GM21515 (cell line): ENCODE measurements around the gene OSER1.
"Not testable (repeated sequence)": the region's sequence is repeated elsewhere in the genome, so short reads cannot be mapped to it uniquely, and the experiment has no call there.

Source experiments
- ATAC-seq: cut with Tn5 transposase; IDR thresholded peaks from one replicate; pipeline ENCODE4 v1.9.1; 2021; ENCODE audit not compliant: unreplicated experiment

OSER1 gene

GRCh38 chr20:44204156-44204831 is 6.3 kb downstream of the OSER1 start:
- no peak for ATAC-seq

DNA sequence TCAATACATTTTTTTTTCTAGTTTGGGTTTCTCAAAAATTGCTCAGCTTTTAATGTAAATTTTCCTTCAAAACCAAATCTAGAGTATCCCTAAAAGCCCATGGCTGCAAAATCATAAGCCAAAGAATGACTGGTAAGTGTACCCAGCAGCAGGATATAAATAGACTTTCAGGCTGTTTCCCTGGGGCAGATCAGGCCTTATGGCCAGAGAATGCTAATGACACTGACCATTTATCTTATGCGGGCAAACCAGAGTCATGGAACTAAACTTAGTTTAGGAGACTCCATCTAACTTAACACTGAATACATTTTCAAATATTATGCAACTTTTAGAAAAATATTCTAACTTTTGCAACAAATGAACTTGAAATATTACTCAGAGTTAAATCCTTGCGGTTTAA is 7.4 kb downstream of the OSER1 start:
- ATAC-seq: no peak

DNA sequence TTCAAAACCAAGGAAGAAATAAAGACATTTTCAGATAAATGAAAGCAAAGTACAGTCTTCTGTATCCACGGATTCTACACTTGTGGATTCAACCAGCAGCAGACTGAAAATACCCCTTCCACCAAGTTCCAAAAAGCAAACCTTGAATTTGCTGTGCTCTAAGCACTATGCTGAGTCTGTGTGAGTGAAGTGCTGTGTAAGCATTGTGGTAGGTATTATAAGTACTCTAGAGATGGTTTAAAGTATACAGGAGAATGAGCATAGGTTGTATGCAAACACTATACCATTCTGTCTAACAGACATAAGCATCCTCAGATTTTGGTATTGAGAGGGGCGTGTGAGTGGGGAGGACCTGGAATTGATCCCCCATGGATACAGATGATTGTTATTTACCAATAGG is 9.6 kb downstream of the OSER1 start:
- ATAC-seq: no peak

DNA sequence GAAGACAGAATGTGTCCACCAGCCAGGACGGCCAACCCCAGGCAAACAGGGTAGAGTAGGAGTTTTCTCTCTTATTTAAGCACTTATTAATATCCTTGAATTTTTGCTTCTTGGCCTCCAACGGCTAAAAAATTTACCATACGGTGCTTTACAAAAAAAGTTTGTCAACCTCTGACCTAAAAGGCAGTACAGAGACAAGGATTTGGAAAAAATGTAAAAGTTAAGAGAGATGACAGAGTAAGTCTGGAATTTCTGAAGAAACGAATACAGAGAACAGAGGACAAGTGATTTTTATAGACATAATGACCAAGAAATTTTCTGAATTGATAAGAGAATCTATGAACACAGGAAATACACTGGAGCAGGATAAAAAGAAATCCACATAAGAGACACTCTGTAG is 10.2 kb downstream of the OSER1 start:
- no peak for ATAC-seq

- no peak for ATAC-seq
Observed at GRCh38 chr20:44199877-44200276, 10.7 kb downstream of the OSER1 start.

DNA sequence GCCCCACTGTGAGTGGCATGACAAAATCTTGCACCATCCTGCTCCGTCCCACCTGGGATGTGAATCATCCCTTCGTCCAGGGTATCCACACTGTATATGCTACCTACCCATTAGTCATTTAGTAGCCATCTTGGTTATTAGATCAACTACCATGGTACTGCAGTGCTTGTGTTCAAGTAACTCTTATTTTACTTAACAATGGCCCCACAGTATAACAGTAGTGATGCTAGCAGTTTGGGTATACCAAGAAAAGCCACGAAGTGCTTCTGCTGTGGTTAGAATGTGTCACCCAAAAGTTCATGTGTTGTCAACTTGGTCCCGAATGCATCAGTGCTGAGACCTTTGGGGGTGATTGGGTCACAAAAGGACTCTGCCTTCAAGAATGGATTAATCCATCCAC is 11.7 kb downstream of the OSER1 start:
- no peak for ATAC-seq

GRCh38 chr20:44196271-44196670 is 14.3 kb downstream of the OSER1 start:
- ATAC-seq: no peak

DNA sequence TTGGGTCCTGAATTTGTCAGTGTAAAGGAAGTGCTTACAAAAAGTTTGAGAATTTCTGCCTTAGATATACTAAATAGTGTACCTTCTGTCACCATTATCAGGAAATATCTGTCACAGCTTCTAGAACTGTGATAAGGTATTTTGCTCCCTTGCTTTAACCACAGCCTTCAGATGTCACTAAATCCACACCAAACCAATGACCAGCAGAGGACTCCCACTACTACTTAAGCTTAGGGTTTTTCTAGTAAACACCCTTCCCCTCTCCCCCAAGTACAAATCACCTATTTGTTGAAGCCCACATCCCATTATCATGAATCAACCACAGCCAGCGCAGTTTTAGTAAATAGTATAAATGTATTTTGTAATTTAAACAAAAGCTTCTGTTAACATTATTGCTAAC is 15.0 kb downstream of the OSER1 start:
- no peak for ATAC-seq

DNA sequence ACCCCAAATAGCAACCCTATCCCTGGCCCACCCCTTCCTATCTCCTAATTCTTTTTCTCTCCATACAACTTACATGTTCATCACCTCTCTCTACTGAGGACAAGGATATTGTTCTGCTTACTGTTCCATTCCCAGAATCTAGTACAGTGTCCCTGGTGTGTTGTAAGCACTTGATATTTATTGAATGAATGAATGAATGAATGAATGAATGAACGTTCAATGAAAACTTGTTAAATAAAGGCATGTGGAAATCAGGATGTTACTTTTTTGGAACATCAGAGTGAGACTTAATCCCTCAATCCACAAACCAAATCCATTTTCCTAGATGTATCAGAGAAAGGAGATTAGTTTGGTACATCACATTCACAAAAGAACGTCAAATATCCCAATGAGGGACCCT is 16.8 kb downstream of the OSER1 start:
- ATAC-seq: no peak

DNA sequence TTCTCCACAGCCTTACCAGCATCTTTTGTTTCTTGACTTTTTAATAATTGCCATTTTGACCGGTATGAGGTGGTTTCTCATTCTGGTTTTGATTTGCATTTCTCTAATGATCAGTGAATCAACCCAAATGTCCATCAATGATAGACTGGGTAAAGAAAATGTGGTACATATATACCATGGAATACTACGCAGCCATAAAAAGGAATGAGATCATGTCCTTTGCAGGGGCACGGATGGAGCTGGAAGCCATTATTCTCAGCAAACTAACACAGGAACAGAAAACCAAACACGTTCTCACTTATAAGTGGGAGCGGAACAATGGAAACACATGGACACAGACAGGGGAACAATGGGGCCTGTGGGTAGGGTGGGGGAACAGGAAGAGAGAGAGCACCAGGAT is 18.9 kb downstream of the OSER1 start:
- ATAC-seq: not testable (repeated sequence)

DNA sequence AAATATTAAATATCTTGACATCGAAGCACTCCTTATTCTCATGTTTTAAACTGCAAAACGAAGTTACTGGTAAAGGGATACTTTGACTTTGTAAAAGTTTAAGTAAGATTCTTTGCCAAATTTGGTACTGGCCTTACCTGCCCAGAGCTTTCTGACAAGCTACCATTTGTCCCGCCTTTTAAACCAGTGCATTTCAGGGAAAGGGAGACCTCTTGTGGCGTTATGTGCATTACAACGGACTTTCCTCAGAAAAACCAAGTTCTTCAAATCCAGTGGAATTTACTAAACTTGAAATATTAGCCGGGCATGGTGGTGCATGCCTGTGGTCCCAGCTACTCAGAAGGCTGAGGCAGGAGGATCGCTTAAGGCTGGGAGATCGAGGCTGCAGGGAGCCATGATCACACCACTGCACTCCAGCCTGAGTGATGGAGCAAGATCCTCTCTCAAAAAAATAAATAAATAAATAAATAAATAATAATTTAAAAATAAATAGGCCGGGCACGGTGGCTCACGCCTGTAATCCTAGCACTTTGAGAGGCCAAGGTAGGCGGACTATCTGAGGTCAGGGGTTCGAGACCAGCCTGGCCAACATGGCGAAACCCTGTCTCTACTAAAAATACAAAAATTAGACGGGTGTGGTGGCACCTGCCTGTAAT is 20.2 kb downstream of the OSER1 start:
- ATAC-seq: not testable (repeated sequence)

DNA sequence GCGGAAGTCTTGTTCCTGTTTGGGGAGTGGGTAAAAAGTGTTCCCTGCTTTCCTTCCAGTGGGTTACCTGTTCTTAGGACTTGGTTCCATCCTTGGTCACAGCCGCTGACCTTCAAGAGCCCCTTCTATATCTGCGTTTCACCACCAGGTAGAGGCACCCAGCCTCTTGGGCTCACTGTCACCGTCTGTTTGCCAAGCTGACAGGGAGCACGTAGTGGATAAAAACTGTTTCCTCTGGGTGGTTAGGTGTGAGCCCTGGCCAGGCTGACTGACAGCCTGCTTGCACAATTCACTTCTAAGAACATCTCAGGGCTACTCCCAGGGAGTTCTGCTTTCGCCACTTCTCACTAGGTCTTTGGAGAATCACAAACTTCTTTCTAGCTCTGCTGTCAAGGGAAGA is 21.8 kb downstream of the OSER1 start:
- ATAC-seq: no peak

- no peak for ATAC-seq
Observed at GRCh38 chr20:44187772-44188709, 22.5 kb downstream of the OSER1 start.

- no peak for ATAC-seq
Observed at GRCh38 chr20:44187054-44187771, 23.4 kb downstream of the OSER1 start, which contains the start of gene JPH2. Gene JPH2 (minus strand): TSS chr20:44187188. CDS start chr20:44186705, 483 bp downstream.

DNA sequence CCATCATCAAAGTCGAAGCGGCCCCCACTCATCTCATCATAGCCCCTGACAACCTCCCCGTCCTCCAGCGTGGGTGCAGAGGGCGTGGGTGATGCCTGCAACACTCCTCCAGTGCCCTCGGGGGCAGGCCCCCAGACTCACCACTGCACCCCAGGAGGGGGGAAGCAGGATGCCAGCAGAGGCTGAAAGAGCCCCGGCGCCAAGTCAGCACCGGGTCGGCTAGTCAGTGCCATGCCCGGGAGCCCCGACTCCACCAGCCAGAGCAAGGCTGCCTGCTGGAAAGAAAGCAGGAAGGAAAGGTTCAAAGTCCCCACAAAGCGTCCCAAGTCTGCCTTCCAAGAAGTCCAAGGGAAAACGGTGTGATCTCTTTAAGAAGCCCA is 23.9 kb downstream of the OSER1 start:
- no peak for ATAC-seq

GRCh38 chr20:44186201-44186600 is 24.4 kb downstream of the OSER1 start:
- ATAC-seq: no peak

- ATAC-seq: no peak
Observed at GRCh38 chr20:44185574-44185973, 25.0 kb downstream of the OSER1 start.

- no peak for ATAC-seq
Observed at GRCh38 chr20:44183282-44183681, 27.3 kb downstream of the OSER1 start.

DNA sequence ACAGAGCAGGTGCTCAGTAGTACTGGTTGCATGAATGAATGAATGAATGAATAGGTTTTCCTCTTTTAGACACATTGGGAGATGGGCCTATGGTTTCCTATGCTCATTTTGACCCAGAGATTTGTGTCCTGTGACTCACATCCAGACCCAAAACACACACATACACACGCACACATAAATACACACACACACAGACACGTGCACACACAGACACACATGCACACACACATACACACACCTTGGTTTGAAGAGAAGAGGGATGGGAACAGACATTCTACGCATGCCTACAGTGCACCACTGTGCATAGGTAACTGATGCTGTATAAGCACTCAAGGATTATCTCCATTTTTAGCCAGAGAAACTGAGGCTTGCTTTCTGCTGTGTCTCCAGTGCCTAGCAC is 27.7 kb downstream of the OSER1 start:
- ATAC-seq: no peak

- no peak for ATAC-seq
Observed at GRCh38 chr20:44182135-44182765, 28.3 kb downstream of the OSER1 start.

DNA sequence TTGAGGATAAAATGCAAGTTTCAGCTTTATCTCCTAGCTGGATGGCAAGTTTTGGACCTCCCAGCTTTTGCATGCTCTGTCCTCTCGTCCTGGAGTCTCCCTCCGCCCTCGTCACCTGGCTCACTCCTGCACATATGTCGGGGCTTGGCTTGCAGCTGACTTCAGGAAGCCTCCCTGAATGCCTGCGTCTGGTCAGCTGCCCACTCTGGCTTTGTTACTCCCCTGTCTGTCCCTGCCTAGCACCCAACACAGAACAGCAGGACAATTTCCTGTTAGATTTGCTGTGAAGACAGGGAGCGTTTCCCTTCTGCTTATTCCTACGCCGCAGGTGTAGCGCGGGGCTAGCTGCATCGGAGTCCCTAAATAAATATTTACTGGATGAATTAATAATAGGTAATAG is 29.0 kb downstream of the OSER1 start:
- no peak for ATAC-seq
